HG03066 (cell line): Measurements from ENCODE around the gene FATE1.

Experiments
- ATAC-seq: cut with Tn5 transposase; IDR thresholded peaks from one replicate; pipeline ENCODE4 v1.9.1; 2021; ENCODE audit warnings: low read depth; ENCODE audit not compliant: unreplicated experiment

Gene FATE1

GRCh38 chrX:151703487-151703886 is 12.3 kb upstream of the FATE1 start:
- ATAC-seq: no peak

GRCh38 chrX:151704041-151704663 is 11.7 kb upstream of the FATE1 start:
- ATAC-seq: no peak

- ATAC-seq: no peak
Observed at GRCh38 chrX:151708821-151709220, 7.0 kb upstream of the FATE1 start.

- no peak for ATAC-seq
Observed at GRCh38 chrX:151710457-151710856, 5.4 kb upstream of the FATE1 start.

GRCh38 chrX:151711154-151711553 is 4.7 kb upstream of the FATE1 start:
- ATAC-seq: no peak

GRCh38 chrX:151711787-151712186 is 4.0 kb upstream of the FATE1 start:
- no peak for ATAC-seq

GRCh38 chrX:151712253-151712652 is 3.6 kb upstream of the FATE1 start:
- ATAC-seq: no peak

- ATAC-seq: no peak
Observed at GRCh38 chrX:151713849-151714248, 2.0 kb upstream of the FATE1 start.

- no peak for ATAC-seq
Observed at GRCh38 chrX:151714362-151714761, 1.5 kb upstream of the FATE1 start.

GRCh38 chrX:151722241-151722846 is 6.5 kb downstream of the FATE1 start:
- ATAC-seq: no peak

- no peak for ATAC-seq
Observed at GRCh38 chrX:151723156-151723760, 7.4 kb downstream of the FATE1 start.

GRCh38 chrX:151724563-151725337 is 8.9 kb downstream of the FATE1 start:
- ATAC-seq: no peak

- ATAC-seq: no peak
Observed at GRCh38 chrX:151725338-151725614, 9.4 kb downstream of the FATE1 start.

GRCh38 chrX:151726751-151727150 is 10.9 kb downstream of the FATE1 start:
- no peak for ATAC-seq

GRCh38 chrX:151727346-151727745 is 11.5 kb downstream of the FATE1 start:
- no peak for ATAC-seq

- no peak for ATAC-seq
Observed at GRCh38 chrX:151729056-151729725, 13.4 kb downstream of the FATE1 start.

GRCh38 chrX:151734446-151734845 is 18.6 kb downstream of the FATE1 start, which contains the start of gene CNGA2:
TSS of gene CNGA2 (plus strand) at chrX:151734746. CDS start at chrX:151738484, 3,738 bp downstream.
- ATAC-seq: no peak

GRCh38 chrX:151735219-151735618 is 19.4 kb downstream of the FATE1 start:
- ATAC-seq: no peak

GRCh38 chrX:151736685-151737084 is 20.9 kb downstream of the FATE1 start:
- ATAC-seq: no peak

GRCh38 chrX:151737494-151737893 is 21.7 kb downstream of the FATE1 start:
- ATAC-seq: no peak

GRCh38 chrX:151738751-151739150 is 22.9 kb downstream of the FATE1 start:
- ATAC-seq: no peak
